Upper lobe of left lung (tissue), 4 donors: ENCODE data around the gene ANKRD60.

Experiments used
- EP300 ChIP-seq, 4 donors: sonication (generic); formaldehyde crosslinking; IDR thresholded peaks; one replicate each; pipeline ENCODE4 v1.5.1; 2017; ENCODE audit warnings: antibody characterized with exemption in 4 of 4, control low read depth in 2 of 4
- POLR2A ChIP-seq, 4 donors: fragments of 450-650 bp; IDR thresholded peaks; one replicate each; pipeline ENCODE4 v1.5.1; 2016 to 2017; ENCODE audit warnings: antibody characterized with exemption in 4 of 4, mild to moderate bottlenecking in 2 of 4
- POLR2AphosphoS5 ChIP-seq, 2 donors: sonication (generic); formaldehyde crosslinking; IDR thresholded peaks; one replicate each; pipeline ENCODE4 v1.5.1; 2017; ENCODE audit warnings: antibody characterized with exemption in 2 of 2
- TF ChIP-seq, protein P1 (sequence below), 6 experiments: fragments of 450-650 bp in 4 of 6; fragments of 200-600 bp in 2 of 6; sonication (generic) in 2 of 6; IDR thresholded peaks; one replicate each; pipeline ENCODE4 v1.5.1; 2016 to 2019; ENCODE audit warnings: antibody characterized with exemption in 6 of 6

GRCh38 chr20:58228484-58229197 lies at the start of gene ANKRD60:
- TF ChIP-seq POLR2AphosphoS5 (IDR thresholded peaks at IDR 0.05): no peak
- TF ChIP-seq, protein P1, sequence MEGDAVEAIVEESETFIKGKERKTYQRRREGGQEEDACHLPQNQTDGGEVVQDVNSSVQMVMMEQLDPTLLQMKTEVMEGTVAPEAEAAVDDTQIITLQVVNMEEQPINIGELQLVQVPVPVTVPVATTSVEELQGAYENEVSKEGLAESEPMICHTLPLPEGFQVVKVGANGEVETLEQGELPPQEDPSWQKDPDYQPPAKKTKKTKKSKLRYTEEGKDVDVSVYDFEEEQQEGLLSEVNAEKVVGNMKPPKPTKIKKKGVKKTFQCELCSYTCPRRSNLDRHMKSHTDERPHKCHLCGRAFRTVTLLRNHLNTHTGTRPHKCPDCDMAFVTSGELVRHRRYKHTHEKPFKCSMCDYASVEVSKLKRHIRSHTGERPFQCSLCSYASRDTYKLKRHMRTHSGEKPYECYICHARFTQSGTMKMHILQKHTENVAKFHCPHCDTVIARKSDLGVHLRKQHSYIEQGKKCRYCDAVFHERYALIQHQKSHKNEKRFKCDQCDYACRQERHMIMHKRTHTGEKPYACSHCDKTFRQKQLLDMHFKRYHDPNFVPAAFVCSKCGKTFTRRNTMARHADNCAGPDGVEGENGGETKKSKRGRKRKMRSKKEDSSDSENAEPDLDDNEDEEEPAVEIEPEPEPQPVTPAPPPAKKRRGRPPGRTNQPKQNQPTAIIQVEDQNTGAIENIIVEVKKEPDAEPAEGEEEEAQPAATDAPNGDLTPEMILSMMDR (IDR thresholded peaks at IDR 0.05): no peak
- TF ChIP-seq POLR2A (IDR thresholded peaks at IDR 0.05): no peak
- TF ChIP-seq EP300 (IDR thresholded peaks at IDR 0.05): no peak
